Measurements from ENCODE around the gene CCHCR1.
"Not testable (repeated sequence)": the region's sequence is repeated elsewhere in the genome, so short reads cannot be mapped to it uniquely, and the experiment has no call there.

CCHCR1 gene

GRCh38 chr6:31179896-31180295 is 22.3 kb upstream of the CCHCR1 start:
- no peak for DNase-seq

GRCh38 chr6:31179042-31179386 is 21.4 kb upstream of the CCHCR1 start:
- DNase-seq: no peak

GRCh38 chr6:31178143-31179041 is 20.8 kb upstream of the CCHCR1 start:
- DNase-seq: no peak

GRCh38 chr6:31175971-31176370 is 18.4 kb upstream of the CCHCR1 start:
- DNase-seq: no peak

- no peak for DNase-seq
Observed at GRCh38 chr6:31174378-31174777, 16.8 kb upstream of the CCHCR1 start.

GRCh38 chr6:31173406-31173805 is 15.8 kb upstream of the CCHCR1 start:
- no peak for DNase-seq

GRCh38 chr6:31172973-31173384 is 15.4 kb upstream of the CCHCR1 start:
- DNase-seq: no peak

- DNase-seq: no peak
Observed at GRCh38 chr6:31171931-31172905, 14.6 kb upstream of the CCHCR1 start.

- DNase-seq: no peak
Observed at GRCh38 chr6:31170987-31171671, 13.5 kb upstream of the CCHCR1 start.

- DNase-seq: no peak
Observed at GRCh38 chr6:31170600-31170881, 12.9 kb upstream of the CCHCR1 start, which contains the start of gene POU5F1. TSS of gene POU5F1 (minus strand) at chr6:31170682. CDS start at chr6:31170620, 62 bp downstream.

GRCh38 chr6:31169858-31170599 is 12.4 kb upstream of the CCHCR1 start:
- not testable (repeated sequence) for DNase-seq

GRCh38 chr6:31169123-31169857 is 11.7 kb upstream of the CCHCR1 start:
- no peak for DNase-seq

GRCh38 chr6:31168606-31169005 is 11.0 kb upstream of the CCHCR1 start:
- no peak for DNase-seq

- DNase-seq: no peak
Observed at GRCh38 chr6:31165986-31166385, 8.4 kb upstream of the CCHCR1 start.

- DNase-seq: not testable (repeated sequence)
Observed at GRCh38 chr6:31165064-31165832, 7.6 kb upstream of the CCHCR1 start.

GRCh38 chr6:31164475-31165063 is 7.0 kb upstream of the CCHCR1 start:
- DNase-seq: not testable (repeated sequence)

- DNase-seq: no peak
Observed at GRCh38 chr6:31163922-31164321, 6.3 kb upstream of the CCHCR1 start.

GRCh38 chr6:31162463-31163165 is 5.0 kb upstream of the CCHCR1 start:
- no peak for DNase-seq

GRCh38 chr6:31161216-31162126 is 3.9 kb upstream of the CCHCR1 start:
- DNase-seq: no peak
